PFSK-1 (cell line): ENCODE results near the gene KCNMA1.

Experiments
- FOXP2 ChIP-seq: optimal IDR thresholded peaks from 2 replicates; pipeline ENCODE3; 2011; ENCODE audit warnings: borderline replicate concordance, control low read depth, inconsistent platforms; ENCODE audit not compliant: insufficient read depth; ENCODE audit errors: extremely low read length, extremely low read depth
- POLR2AphosphoS5 ChIP-seq: IDR thresholded peaks from 2 replicates; pipeline ENCODE4 v1.6.1; 2012; ENCODE audit warnings: low read depth, mild to moderate bottlenecking, control low read depth, low read length, moderate library complexity
- REST ChIP-seq, 2 experiments: IDR thresholded peaks; 2 replicates each; pipeline versions ENCODE4 v1.6.1 to v1.8.0; 2011 to 2012; ENCODE audit warnings: low read depth in 2 of 2, low read length in 2 of 2, control low read depth in 1 of 2, inconsistent platforms in 1 of 2, mild to moderate bottlenecking in 1 of 2, moderate library complexity in 1 of 2; ENCODE audit not compliant: insufficient read depth in 1 of 2
- SIN3A ChIP-seq: IDR thresholded peaks from 2 replicates; pipeline ENCODE4 v1.6.1; 2012; ENCODE audit warnings: mild to moderate bottlenecking, low read length, moderate library complexity, borderline replicate concordance; ENCODE audit not compliant: insufficient read depth
- TAF1 ChIP-seq: IDR thresholded peaks from 2 replicates; pipeline ENCODE4 v1.6.1; 2012; ENCODE audit warnings: low read length, control low read depth, borderline replicate concordance; ENCODE audit not compliant: insufficient read depth

Gene KCNMA1

GRCh38 chr10:77147871-77148270 lies 489.7 kb downstream of the KCNMA1 start:
- no peak for TF ChIP-seq POLR2AphosphoS5
- no peak for TF ChIP-seq SIN3A
- TF ChIP-seq TAF1: no peak
- no peak for TF ChIP-seq FOXP2
- TF ChIP-seq REST (IDR thresholded peaks at IDR 0.05; ENCODE audit: insufficient read depth in 1 of 2, low read depth in 2 of 2, low read length in 2 of 2): no peak

GRCh38 chr10:77146712-77147336 lies 490.8 kb downstream of the KCNMA1 start:
- TF ChIP-seq FOXP2: no peak

GRCh38 chr10:77144656-77145055 lies 493.0 kb downstream of the KCNMA1 start:
- no peak for TF ChIP-seq FOXP2
- no peak for TF ChIP-seq SIN3A
- no peak for TF ChIP-seq POLR2AphosphoS5
- no peak for TF ChIP-seq TAF1
- TF ChIP-seq REST (IDR thresholded peaks at IDR 0.05; ENCODE audit: insufficient read depth in 1 of 2, low read depth in 2 of 2, low read length in 2 of 2): no peak

GRCh38 chr10:77139252-77140160 lies 498.1 kb downstream of the KCNMA1 start:
- no peak for TF ChIP-seq POLR2AphosphoS5
- no peak for TF ChIP-seq FOXP2
- TF ChIP-seq SIN3A: no peak

GRCh38 chr10:77138541-77138940 lies 499.1 kb downstream of the KCNMA1 start:
- TF ChIP-seq TAF1 (no peak), POLR2AphosphoS5 (no peak), REST (IDR thresholded peaks at IDR 0.05; ENCODE audit: insufficient read depth in 1 of 2, low read depth in 2 of 2, low read length in 2 of 2) (no peak), FOXP2 (no peak), SIN3A (no peak)

- TF ChIP-seq POLR2AphosphoS5 (no peak), FOXP2 (no peak), SIN3A (no peak), REST (IDR thresholded peaks at IDR 0.05; ENCODE audit: insufficient read depth in 1 of 2, low read depth in 2 of 2, low read length in 2 of 2) (no peak), TAF1 (no peak)
These were observed 502.1 kb downstream of the KCNMA1 start for GRCh38 chr10:77135555-77135954.
